Measurements from ENCODE around the gene FBXL2. TPM values are rescaled to one million over a fixed set of nuclear protein-coding genes. Genes with fewer than 3 reads are reported as not detected.
"Not testable (repeated sequence)": the region's sequence is repeated elsewhere in the genome, so short reads cannot be mapped to it uniquely, and the experiment has no call there.

FBXL2 gene
- total RNA-seq, 1 donor from 2014 or later, result 12.6 TPM

DNA sequence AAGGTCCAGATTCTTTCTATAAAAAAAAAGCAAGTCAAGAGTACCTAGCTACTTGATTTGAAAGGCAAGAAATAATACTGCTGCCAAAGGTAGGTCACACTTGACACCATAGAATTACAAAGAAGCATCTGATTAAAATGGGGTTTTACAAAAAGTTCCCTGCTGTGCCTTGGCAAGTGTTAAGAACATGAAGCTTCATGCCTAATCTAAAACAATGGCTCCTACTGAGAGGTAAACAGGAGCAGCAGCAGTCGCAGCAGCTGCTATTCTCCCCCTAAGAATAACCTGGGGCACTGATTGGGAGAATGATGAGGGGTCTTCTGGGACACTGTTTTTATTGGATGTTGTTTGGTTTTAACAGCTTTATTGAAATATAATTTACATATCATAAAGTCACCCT is 148.8 kb downstream of the FBXL2 start:
- DNase-seq (ENCODE audit: low read depth), result no peak
- TF ChIP-seq CTCF (IDR thresholded peaks at IDR 0.05; ENCODE audit: insufficient read depth, low read length, poor library complexity, severe bottlenecking), result no peak
- Histone ChIP-seq H3K4me3 (ENCODE audit: low read depth, low read length) (no peak overlapping the region), H3K36me3 (ENCODE audit: control insufficient read depth, insufficient read depth, low read length) (no peaks in the 10 kb centered on the region), H3K27me3 (ENCODE audit: control insufficient read depth, insufficient read depth, low read length) (no peaks in the 10 kb centered on the region)

DNA sequence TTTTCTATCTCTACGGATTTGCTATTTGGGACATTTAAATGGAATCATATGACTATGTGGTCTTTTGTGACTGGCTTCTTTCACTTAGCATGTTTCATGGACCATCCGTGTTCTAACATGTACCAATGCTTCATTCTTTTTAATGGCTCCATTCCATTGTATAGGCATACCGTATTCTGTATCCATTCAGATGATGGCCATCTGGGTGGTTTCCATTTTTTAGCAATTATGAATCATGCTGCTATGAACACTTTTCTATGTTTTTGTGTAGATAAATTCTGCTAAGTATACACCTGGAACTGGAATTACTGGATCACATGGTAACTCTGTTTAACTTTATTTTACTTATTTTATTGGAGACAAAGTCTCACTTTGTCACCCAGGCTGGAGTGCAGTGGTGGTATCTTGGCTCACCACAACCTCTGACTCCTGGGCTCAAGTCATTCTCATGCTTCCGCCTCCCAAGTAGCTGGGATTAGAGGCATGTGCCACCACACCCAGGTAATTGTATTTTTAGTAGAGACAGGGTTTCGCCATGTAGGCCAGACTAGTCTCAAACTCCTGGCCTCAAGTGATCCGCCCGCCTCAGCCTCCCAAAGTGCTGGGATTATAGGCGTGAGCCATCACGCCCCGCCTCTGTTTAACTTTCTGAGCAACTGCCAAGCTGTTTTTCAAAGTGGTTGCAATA is 149.5 kb downstream of the FBXL2 start:
- no peak for DNase-seq (ENCODE audit: low read depth)
- TF ChIP-seq CTCF (IDR thresholded peaks at IDR 0.05; ENCODE audit: insufficient read depth, low read length, poor library complexity, severe bottlenecking), result no peak
- Histone ChIP-seq H3K27me3 (ENCODE audit: control insufficient read depth, insufficient read depth, low read length) (no peaks in the 10 kb centered on the region), H3K4me3 (ENCODE audit: low read depth, low read length) (no peak overlapping the region), H3K36me3 (ENCODE audit: control insufficient read depth, insufficient read depth, low read length) (no peaks in the 10 kb centered on the region)

GRCh38 chr3:33428734-33429133 is 151.5 kb downstream of the FBXL2 start:
- H3K27me3 ChIP-seq (ENCODE audit: control insufficient read depth, insufficient read depth, low read length), result no peaks in the 10 kb centered on the region
- no peak for DNase-seq (ENCODE audit: low read depth)
- TF ChIP-seq CTCF (IDR thresholded peaks at IDR 0.05; ENCODE audit: insufficient read depth, low read length, poor library complexity, severe bottlenecking), result no peak
- no peaks in the 10 kb centered on the region for H3K36me3 ChIP-seq (ENCODE audit: control insufficient read depth, insufficient read depth, low read length)
- H3K4me3 ChIP-seq (ENCODE audit: low read depth, low read length), result no peak overlapping the region

DNA sequence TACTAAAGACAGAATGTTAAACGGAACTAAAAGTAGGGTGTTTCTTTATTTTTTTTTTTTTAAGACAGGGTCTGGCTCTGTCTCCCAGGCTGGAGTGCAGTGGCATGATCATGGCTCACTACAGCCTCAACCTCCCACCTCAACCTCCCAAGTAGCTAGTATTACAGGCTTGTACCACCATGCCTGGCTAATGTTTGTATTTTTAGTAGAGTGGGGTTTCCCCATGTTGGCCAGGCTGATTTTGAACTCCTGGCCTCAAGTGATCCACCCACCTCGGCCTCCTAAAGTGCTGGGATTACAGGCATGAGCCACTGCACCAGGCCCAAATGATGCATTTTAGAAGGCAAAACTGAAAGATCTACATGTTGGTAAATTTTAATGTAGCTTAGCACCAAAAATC is 152.1 kb downstream of the FBXL2 start:
- not testable (repeated sequence) for H3K4me3 ChIP-seq (ENCODE audit: low read depth, low read length); DNase-seq (ENCODE audit: low read depth); H3K36me3 ChIP-seq (ENCODE audit: control insufficient read depth, insufficient read depth, low read length); H3K27me3 ChIP-seq (ENCODE audit: control insufficient read depth, insufficient read depth, low read length)

DNA sequence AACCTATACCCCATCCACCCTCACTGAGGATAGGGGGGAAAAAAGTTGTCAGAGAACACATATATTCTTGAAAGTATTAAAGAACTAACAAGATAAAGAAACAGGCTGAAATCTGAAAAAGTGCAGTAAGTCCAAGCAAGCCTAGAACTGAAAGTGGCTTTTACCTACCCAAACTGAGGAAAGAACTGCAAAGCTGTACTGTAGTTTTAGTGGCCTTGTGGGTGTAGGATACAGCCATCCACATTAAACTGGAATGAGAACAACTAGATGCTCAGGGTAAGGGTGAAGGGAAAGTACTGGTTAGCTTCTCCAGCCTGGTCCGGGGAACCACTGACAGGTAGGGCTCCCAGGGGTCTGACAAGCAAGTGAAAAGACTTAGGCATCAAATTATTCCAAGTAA is 152.8 kb downstream of the FBXL2 start:
- Histone ChIP-seq H3K36me3 (ENCODE audit: control insufficient read depth, insufficient read depth, low read length) (no peaks in the 10 kb centered on the region), H3K27me3 (ENCODE audit: control insufficient read depth, insufficient read depth, low read length) (no peaks in the 10 kb centered on the region), H3K4me3 (ENCODE audit: low read depth, low read length) (no peak overlapping the region)
- DNase-seq (ENCODE audit: low read depth), result no peak
- no peak for TF ChIP-seq CTCF (IDR thresholded peaks at IDR 0.05; ENCODE audit: insufficient read depth, low read length, poor library complexity, severe bottlenecking)

GRCh38 chr3:33430571-33430970 is 153.3 kb downstream of the FBXL2 start:
- Histone ChIP-seq H3K36me3 (ENCODE audit: control insufficient read depth, insufficient read depth, low read length) (no peaks in the 10 kb centered on the region), H3K4me3 (ENCODE audit: low read depth, low read length) (no peak overlapping the region), H3K27me3 (ENCODE audit: control insufficient read depth, insufficient read depth, low read length) (no peaks in the 10 kb centered on the region)
- DNase-seq (ENCODE audit: low read depth), result no peak
- TF ChIP-seq CTCF (IDR thresholded peaks at IDR 0.05; ENCODE audit: insufficient read depth, low read length, poor library complexity, severe bottlenecking), result no peak

Data from kidney epithelial cell (primary cell).